Measurements from ENCODE around the gene NLRC5.

Gene NLRC5

DNA sequence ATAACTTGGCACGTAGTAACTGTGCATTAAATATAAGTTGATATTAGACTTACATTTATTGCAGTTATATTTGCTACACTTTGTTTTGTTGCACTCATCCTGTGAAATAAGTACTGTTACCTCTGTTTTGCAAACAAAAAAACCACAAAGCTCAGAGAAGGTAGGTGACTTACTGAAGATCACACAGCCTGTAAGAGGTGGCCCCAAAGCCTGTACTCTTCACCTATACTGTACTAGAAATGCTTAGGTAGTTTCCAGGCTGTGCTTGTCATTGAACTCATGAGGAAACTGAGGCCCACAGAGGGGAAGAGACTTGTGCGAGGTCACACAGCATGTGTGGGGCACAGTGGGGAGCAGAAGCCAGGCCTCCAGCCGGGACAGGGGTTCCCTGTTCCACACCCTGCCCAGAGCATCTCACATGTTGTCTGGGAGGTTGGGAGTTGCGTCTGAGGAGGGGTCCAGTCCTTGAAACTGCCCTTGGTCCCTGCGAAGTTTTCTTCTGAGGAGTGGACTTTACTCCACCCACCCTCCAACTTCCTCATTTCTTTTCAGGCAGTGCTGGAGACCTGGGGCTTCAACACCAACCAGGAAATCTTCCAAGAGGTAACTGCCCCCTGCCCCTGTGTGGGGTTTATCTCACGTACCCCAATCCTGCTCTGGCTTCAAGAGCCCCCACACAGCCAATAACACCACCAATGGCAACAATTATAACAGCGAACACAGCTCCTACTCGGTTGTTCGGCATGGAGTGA is 14.6 kb upstream of the NLRC5 start:
- no peaks in the 10 kb centered on the region for H3K9me3 ChIP-seq (ENCODE audit: control insufficient read depth, low read length)
- no peaks in the 10 kb centered on the region for H3K36me3 ChIP-seq (ENCODE audit: control insufficient read depth, insufficient read depth, low read length, severe bottlenecking)
- no peak overlapping the region for H3K9ac ChIP-seq (ENCODE audit: low read length)
- no peaks in the 10 kb centered on the region for H3K27me3 ChIP-seq (replicated peaks; ENCODE audit: control insufficient read depth, insufficient read depth, low read length)
- H3K4me3 ChIP-seq (ENCODE audit: low read length) = no peak overlapping the region
- peaks cover 19% of the 10 kb centered on the region for H3K4me1 ChIP-seq (ENCODE audit: control insufficient read depth, insufficient read depth, low read length)
- DNase-seq (ENCODE audit: low read depth) = no peak

DNA sequence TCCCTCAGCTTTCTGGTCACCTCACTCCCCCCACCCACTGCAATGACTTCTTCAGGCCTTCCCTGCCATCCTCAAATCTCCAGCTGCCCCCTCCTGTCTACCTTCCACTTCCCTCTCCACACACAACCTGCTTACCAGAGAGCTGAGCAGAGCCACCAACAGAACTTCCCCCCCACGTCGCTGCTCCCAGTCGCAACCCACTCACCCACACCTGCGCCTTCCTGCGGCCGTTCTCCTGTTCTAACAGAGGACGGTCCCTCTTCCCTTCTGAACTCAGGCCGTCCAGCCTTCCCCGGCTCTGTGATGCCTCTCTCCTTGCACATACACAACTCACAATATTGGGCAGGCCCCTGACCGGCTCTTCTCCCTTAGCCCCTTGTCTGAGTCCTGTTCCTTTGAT is 13.6 kb upstream of the NLRC5 start:
- H3K9me3 ChIP-seq (ENCODE audit: control insufficient read depth, low read length) = no peaks in the 10 kb centered on the region
- no peaks in the 10 kb centered on the region for H3K27me3 ChIP-seq (replicated peaks; ENCODE audit: control insufficient read depth, insufficient read depth, low read length)
- no peak overlapping the region for H3K9ac ChIP-seq (ENCODE audit: low read length)

GRCh38 chr16:56977216-56977615 is 12.1 kb upstream of the NLRC5 start:
- DNase-seq (ENCODE audit: low read depth) = no peak
- Histone ChIP-seq H3K36me3 (ENCODE audit: control insufficient read depth, insufficient read depth, low read length, severe bottlenecking) (no peaks in the 10 kb centered on the region), H3K9me3 (ENCODE audit: control insufficient read depth, low read length) (no peaks in the 10 kb centered on the region)

More for the DNA sequence above, 13.6 kb upstream of the NLRC5 start:
- Histone ChIP-seq H3K4me1 (ENCODE audit: control insufficient read depth, insufficient read depth, low read length) (peaks cover 19% of the 10 kb centered on the region), H3K4me3 (ENCODE audit: low read length) (no peak overlapping the region), H3K36me3 (ENCODE audit: control insufficient read depth, insufficient read depth, low read length, severe bottlenecking) (no peaks in the 10 kb centered on the region)
- no peak for DNase-seq (ENCODE audit: low read depth)

DNA sequence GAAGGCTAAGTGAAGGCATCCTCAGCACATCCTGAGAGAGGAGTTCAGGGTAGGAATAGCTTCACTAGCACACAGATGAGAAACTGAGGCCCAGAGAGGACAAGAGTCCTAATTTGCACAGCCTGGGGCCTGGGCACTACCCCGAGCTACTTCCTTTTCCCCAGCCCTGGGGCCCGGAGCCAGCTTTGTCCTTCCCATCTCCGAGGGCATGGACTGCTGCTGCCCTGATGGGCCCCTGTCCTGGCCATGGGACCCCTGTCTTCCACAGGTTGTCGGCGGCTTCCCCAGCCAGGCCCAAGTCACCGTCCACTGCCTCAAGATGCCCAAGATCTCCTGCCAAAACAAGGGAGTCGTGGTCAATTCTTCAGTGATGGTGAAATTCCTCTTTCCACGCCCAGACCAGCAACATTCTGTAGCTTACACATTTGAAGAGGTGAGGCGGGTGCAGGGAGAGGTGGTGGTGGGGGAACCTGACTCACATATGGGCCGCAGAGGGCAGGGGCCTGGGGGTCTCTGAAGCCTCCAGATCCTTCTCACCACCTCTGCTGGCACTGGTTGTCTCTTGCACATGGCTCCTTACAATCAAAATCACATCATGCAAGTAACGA is 11.4 kb upstream of the NLRC5 start:
- Histone ChIP-seq H3K9me3 (ENCODE audit: control insufficient read depth, low read length) (no peaks in the 10 kb centered on the region), H3K27me3 (replicated peaks; ENCODE audit: control insufficient read depth, insufficient read depth, low read length) (no peaks in the 10 kb centered on the region), H3K9ac (ENCODE audit: low read length) (no peak overlapping the region), H3K4me3 (ENCODE audit: low read length) (no peak overlapping the region), H3K36me3 (ENCODE audit: control insufficient read depth, insufficient read depth, low read length, severe bottlenecking) (no peaks in the 10 kb centered on the region), H3K4me1 (ENCODE audit: control insufficient read depth, insufficient read depth, low read length) (no peaks in the 10 kb centered on the region)
- DNase-seq (ENCODE audit: low read depth) = no peak

More at GRCh38 chr16:56977216-56977615, 12.1 kb upstream of the NLRC5 start:
- Histone ChIP-seq H3K27me3 (replicated peaks; ENCODE audit: control insufficient read depth, insufficient read depth, low read length) (no peaks in the 10 kb centered on the region), H3K4me3 (ENCODE audit: low read length) (no peak overlapping the region), H3K9ac (ENCODE audit: low read length) (no peak overlapping the region), H3K4me1 (ENCODE audit: control insufficient read depth, insufficient read depth, low read length) (peaks cover 4% of the 10 kb centered on the region)

- H3K9ac ChIP-seq (ENCODE audit: low read length) = no peak overlapping the region
- no peak overlapping the region for H3K4me3 ChIP-seq (ENCODE audit: low read length)
- H3K36me3 ChIP-seq (ENCODE audit: control insufficient read depth, insufficient read depth, low read length, severe bottlenecking) = no peaks in the 10 kb centered on the region
- peaks cover 6% of the 10 kb centered on the region for H3K4me1 ChIP-seq (ENCODE audit: control insufficient read depth, insufficient read depth, low read length)
- H3K9me3 ChIP-seq (ENCODE audit: control insufficient read depth, low read length) = no peaks in the 10 kb centered on the region
- no peak for DNase-seq (ENCODE audit: low read depth)
- no peaks in the 10 kb centered on the region for H3K27me3 ChIP-seq (replicated peaks; ENCODE audit: control insufficient read depth, insufficient read depth, low read length)
Measured at GRCh38 chr16:56980201-56980535, 9.2 kb upstream of the NLRC5 start.

DNA sequence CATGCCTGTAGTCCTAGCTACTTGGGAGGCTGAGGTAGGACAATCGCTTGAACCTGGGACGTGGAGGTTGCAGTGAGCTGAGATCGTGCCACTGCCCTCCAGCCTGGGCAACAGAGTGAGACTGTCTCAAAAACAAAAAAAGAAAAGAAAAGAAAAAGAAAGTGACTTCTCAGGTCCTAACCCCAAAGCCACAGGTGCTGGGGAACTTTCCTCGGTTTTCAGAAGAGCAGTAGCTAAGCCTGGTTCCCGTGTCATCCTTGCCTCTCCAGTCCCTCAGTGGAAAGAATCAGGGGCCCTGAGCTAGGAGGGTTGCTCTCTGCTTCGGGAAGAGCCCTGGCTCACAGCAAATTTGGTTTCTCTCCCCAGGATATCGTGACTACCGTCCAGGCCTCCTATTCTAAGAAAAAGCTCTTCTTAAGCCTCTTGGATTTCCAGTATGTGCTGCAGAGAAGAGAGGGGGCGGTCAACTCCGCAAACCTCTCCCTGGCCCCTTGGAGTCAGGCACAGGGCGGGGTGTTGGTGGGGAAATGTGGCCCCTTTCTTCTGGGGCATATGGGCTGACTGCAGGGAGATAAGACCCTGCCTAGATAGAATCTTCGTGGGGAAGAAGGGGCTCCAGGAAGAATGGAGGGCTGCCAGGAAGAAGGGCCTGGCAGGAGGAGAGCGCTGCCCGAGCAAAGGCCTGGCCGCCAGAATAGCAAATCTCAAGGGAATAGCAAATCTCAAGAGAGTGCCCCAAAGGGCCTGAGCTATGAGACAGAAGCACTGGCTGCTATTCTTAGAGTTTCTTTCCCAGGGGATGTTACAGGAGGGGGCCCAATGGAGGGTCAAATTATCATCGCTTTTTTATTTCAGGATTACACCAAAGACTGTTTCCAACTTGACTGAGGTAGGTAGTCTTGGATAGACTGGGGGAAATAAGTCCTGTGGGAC is 8.3 kb upstream of the NLRC5 start:
- Histone ChIP-seq H3K9ac (ENCODE audit: low read length) (no peak overlapping the region), H3K36me3 (ENCODE audit: control insufficient read depth, insufficient read depth, low read length, severe bottlenecking) (no peaks in the 10 kb centered on the region), H3K27me3 (replicated peaks; ENCODE audit: control insufficient read depth, insufficient read depth, low read length) (no peaks in the 10 kb centered on the region), H3K4me3 (ENCODE audit: low read length) (no peak overlapping the region), H3K9me3 (ENCODE audit: control insufficient read depth, low read length) (no peaks in the 10 kb centered on the region), H3K4me1 (ENCODE audit: control insufficient read depth, insufficient read depth, low read length) (peaks cover 15% of the 10 kb centered on the region)
- DNase-seq (ENCODE audit: low read depth) = no peak

DNA sequence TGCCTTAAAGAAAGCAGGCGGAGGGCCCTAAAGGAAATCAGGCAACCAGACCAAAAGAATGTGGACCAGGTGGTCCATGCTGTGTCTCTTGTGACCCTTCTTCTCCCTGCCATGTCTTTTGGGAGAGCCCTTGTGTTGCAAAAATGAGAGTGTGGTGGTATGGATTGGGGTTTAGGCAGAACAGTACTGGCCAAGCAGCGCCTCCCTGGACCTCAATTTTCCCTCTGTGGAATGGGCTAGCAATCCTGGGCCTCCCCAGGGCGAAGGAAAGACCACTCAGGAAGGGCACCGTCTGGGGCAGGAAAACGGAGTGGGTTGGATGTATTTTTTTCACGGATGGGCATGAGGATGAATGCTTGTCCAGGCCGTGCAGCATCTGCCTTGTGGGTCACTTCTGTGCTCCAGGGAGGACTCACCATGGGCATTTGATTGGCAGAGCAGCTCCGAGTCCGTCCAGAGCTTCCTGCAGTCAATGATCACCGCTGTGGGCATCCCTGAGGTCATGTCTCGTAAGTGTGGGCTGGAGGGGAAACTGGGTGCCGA is 7.6 kb upstream of the NLRC5 start:
- Histone ChIP-seq H3K4me3 (ENCODE audit: low read length) (no peak overlapping the region), H3K9ac (ENCODE audit: low read length) (no peak overlapping the region), H3K9me3 (ENCODE audit: control insufficient read depth, low read length) (no peaks in the 10 kb centered on the region), H3K4me1 (ENCODE audit: control insufficient read depth, insufficient read depth, low read length) (peaks cover 16% of the 10 kb centered on the region), H3K36me3 (ENCODE audit: control insufficient read depth, insufficient read depth, low read length, severe bottlenecking) (no peaks in the 10 kb centered on the region), H3K27me3 (replicated peaks; ENCODE audit: control insufficient read depth, insufficient read depth, low read length) (no peaks in the 10 kb centered on the region)
- DNase-seq (ENCODE audit: low read depth) = no peak

- H3K36me3 ChIP-seq (ENCODE audit: control insufficient read depth, insufficient read depth, low read length, severe bottlenecking) = no peaks in the 10 kb centered on the region
- H3K9me3 ChIP-seq (ENCODE audit: control insufficient read depth, low read length) = no peaks in the 10 kb centered on the region
- H3K4me1 ChIP-seq (ENCODE audit: control insufficient read depth, insufficient read depth, low read length) = peaks cover 16% of the 10 kb centered on the region
- H3K27me3 ChIP-seq (replicated peaks; ENCODE audit: control insufficient read depth, insufficient read depth, low read length) = no peaks in the 10 kb centered on the region
- H3K9ac ChIP-seq (ENCODE audit: low read length) = no peak overlapping the region
- no peak for DNase-seq (ENCODE audit: low read depth)
- no peak overlapping the region for H3K4me3 ChIP-seq (ENCODE audit: low read length)
Measured at GRCh38 chr16:56982695-56983094, 6.7 kb upstream of the NLRC5 start.

GRCh38 chr16:56983211-56983751 is 6.1 kb upstream of the NLRC5 start:
- H3K9ac ChIP-seq (ENCODE audit: low read length) = no peak overlapping the region
- no peak overlapping the region for H3K4me3 ChIP-seq (ENCODE audit: low read length)
- H3K27me3 ChIP-seq (replicated peaks; ENCODE audit: control insufficient read depth, insufficient read depth, low read length) = no peaks in the 10 kb centered on the region
- H3K36me3 ChIP-seq (ENCODE audit: control insufficient read depth, insufficient read depth, low read length, severe bottlenecking) = no peaks in the 10 kb centered on the region
- peaks cover 19% of the 10 kb centered on the region for H3K4me1 ChIP-seq (ENCODE audit: control insufficient read depth, insufficient read depth, low read length)
- no peak for DNase-seq (ENCODE audit: low read depth)
- no peaks in the 10 kb centered on the region for H3K9me3 ChIP-seq (ENCODE audit: control insufficient read depth, low read length)

DNA sequence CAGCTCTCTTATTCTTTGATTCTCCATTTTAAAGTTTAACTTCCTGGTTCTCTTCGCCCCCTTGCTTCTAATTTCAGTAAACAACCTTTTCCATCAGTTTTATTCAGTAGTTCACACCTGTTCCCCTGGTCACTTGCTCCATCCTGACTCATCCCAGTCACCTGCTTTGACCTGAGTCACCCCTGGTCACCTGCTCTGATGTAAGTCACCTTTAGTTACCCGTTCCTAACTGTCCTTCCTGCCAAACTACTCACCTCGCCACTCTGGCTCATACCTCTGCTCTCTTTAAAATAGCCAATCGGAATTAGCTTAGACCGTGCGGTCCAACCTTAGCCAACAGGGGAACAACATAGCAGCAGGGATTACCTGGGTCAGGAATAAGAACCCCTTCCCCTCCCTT is 4.7 kb upstream of the NLRC5 start:
- Histone ChIP-seq H3K9me3 (ENCODE audit: control insufficient read depth, low read length) (no peaks in the 10 kb centered on the region), H3K36me3 (ENCODE audit: control insufficient read depth, insufficient read depth, low read length, severe bottlenecking) (no peaks in the 10 kb centered on the region), H3K4me1 (ENCODE audit: control insufficient read depth, insufficient read depth, low read length) (peaks cover 29% of the 10 kb centered on the region), H3K9ac (ENCODE audit: low read length) (peak overlapping the region; percentile 66), H3K27me3 (replicated peaks; ENCODE audit: control insufficient read depth, insufficient read depth, low read length) (no peaks in the 10 kb centered on the region), H3K4me3 (ENCODE audit: low read length) (no peak overlapping the region)
- DNase-seq (ENCODE audit: low read depth) = no peak
